Activated CD8-positive, alpha-beta memory T cell treated with anti-CD3 and anti-CD28 coated beads, Interleukin-2, amount 50 U/mL, for 48 hours (primary cell): ENCODE results near the gene ANGPT4.

Source experiments
- DNase-seq: peaks from one replicate; pipeline ENCODE4 v3.0.0-alpha.2; 2020

Gene ANGPT4, protein sequence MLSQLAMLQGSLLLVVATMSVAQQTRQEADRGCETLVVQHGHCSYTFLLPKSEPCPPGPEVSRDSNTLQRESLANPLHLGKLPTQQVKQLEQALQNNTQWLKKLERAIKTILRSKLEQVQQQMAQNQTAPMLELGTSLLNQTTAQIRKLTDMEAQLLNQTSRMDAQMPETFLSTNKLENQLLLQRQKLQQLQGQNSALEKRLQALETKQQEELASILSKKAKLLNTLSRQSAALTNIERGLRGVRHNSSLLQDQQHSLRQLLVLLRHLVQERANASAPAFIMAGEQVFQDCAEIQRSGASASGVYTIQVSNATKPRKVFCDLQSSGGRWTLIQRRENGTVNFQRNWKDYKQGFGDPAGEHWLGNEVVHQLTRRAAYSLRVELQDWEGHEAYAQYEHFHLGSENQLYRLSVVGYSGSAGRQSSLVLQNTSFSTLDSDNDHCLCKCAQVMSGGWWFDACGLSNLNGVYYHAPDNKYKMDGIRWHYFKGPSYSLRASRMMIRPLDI

DNA sequence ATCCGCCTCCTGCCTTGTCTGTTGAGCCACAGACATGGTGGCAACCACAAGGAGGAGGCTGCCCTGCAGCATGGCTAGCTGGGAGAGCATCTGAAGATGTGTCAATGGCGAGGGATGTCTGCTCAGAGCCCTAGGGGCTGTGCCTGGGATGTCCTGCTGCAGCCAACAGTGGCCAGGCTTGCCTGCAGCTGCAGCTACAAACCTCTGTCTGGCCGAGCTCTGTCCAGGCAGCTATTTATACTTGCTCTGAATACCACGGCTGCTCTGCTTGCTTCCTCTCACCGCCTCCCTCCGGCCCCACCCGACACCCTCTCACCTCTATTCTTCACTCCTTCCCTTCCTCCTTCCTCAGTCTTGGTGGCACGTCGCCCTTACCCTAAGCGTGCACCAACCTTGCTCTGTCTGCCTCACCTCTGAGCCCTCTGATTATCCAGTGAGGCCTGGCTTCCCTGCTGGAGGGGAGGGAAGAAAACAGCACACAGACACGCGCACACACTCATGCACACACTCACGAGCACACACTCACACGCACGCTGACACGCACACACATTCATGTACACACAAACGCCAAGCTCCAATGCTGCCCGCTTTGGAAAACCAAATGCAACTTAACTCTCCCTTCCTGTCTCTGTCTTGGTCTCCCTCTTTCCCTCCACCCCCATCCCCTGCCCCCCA lies at the start of gene ANGPT4:
ANGPT4 (minus strand) TSS at position 210 of the 675 bp plus-strand sequence; CDS start at position 90, 120 bp downstream.
- no peak for DNase-seq

DNA sequence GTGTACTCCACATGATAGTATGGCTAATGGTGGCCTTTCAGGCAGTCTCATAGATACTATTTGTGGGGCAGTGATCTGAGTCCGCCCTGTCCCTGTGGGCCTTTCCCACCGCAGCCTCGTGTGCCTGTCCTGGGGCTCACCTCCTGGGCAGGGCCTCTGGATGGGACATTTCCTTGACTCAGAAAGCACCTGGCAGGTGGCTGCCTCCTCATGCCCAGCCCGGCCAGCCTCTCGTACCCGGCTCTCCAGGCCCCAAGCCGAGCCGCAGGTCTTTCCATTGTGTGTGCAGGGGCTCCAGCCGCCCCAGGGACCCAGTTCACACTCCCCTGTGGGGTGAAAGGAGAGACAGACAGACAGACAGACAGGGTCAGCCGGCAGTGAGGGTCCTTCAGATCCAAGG lies 47.7 kb upstream of the ANGPT4 start:
- DNase-seq: no peak

DNA sequence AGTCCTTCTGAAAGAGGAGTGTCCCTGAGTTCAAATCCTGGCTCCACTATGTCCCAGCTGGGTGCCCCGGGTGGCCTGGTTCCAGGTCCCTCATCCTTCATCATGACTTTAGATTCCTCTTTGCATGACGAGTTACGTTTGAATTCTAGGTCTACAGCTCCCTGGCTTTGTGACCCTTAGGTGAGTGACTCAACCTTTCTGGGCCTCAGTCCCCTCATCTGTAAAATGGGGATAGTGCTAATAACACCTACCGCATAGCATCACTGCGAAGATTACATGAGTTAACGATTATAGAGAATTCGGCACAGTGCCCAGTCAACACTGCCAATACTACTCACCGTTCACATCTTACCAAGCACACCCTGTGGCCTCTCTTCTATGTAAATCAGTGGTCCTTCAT lies 46.5 kb upstream of the ANGPT4 start:
- no peak for DNase-seq

DNA sequence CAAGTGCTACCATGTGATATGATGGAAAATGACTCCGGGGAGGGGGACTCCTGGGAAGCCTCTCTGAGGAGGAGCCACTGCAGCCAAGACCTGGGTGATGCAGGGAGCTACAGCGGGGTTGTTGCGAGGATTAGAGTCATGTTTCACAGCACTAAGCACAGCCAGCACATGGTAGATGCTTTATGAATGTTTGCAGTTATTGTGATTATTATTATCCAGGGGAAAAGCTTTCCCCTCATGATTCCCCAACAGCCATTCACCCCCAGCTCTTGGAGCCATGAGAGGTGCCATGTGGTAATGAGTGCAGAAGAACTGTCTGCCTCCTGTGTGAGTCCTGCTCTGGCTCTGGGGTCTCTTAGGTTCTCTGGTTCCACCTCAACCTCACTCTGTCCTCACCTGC lies 46.1 kb upstream of the ANGPT4 start:
- no peak for DNase-seq

DNA sequence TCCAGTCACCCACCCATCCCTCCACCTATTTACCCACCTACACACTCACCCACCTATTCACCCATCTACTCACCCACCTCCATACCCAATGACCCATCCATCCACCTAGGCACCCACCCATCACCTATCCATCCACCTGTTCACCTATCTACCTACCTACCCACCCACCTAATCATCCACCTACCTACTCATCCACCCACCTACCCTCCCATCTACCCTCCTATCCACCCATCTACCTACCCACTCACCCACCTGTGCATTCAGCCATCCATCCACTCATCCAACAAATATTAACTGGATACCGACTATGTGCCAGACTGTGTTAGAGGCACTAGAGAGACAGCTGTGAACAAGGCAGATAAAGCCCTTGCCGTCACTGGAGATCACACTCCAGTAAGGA lies 45.6 kb upstream of the ANGPT4 start:
- no peak for DNase-seq

DNA sequence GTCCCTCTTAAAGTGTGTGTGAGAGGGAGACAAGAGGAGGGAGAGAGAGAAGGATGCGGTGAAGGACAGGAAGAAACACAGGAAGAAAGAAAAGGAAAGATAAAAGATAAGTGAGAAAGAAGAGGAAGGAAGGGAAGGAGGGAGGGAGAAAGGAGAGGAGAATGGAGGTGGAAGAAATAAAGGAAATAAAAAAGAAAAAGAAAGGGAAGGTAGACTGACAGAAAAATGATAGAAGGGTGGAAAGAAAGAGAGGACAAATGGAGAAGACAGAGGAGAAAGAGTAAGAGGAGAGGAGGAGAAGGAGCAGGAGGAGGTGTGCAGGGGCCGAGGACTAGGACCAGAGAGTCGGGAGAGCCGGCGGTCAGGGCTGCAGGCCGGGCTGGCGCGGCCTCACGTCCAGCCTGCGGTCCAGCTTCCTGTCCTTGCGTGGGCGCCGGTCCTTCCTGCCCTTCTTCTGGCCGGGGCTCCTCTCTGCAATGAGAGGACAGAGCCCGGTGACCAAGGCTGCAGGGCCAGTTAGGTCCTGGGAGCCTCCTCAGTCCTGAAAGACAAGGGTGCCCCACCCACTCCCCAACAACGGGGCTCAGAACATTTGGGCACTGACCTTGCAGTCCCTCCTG lies 44.0 kb upstream of the ANGPT4 start:
- DNase-seq: no peak

DNA sequence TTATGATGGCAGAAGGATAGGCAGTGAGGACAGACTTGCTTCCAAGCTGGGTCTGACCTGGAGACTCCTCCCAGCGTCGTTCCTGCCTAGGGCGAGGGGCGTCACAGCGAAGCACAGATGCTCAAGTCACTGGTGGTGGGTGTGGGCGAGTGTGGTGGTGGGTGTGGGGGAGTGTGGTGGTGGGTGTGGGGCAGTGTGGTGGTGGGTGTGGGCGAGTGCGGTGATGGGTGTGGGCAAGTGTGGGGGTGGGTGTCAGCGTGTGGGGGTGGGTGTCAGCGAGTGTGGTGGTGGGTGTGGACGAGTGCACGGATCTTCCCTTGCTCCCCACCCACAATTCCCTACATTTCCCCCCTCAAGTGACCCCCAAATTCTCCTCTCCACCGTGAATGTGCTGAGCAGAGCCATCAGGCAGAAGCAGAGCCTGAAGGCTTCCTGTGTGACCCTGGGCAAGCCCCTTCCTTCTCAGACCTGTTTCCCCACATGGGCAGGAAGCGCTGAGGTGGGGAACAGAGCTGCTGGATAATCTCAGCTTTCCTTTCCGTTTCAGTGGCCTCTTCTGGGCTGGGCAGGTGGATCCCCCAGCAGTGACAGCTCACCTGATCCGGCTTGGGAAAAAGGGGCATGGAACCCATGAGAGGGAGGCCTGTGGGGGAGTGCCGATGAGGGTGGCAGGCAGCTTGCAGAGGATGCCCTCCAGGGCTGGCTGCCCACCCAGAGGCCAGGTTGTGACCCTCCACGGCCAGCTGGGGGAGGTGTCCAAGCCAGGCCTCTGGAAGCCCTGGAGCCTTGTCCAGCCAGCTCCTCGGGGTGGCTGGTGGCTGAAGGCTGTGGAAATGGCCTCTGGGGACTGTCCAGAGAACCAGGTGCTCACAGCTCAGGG lies 43.0 kb upstream of the ANGPT4 start:
- DNase-seq: no peak

DNA sequence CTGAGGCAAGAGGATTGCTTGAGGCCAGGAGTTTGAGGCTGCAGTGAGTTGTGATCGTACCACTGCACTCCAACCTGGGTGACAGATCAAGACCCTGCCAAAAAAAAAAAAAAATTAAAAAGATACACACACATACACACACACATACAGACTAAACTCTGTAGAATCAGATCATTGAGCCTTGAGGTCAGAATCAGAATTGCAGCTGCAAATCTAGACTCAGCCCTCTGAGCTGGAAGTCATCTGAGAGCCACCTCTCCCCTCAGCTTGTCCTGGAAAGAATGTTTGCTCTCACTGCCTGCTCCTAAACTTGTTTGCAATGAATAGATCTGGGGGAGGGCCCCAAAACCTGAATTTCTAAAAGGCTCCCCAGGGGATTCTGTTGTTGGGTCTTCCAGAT lies 41.4 kb upstream of the ANGPT4 start:
- DNase-seq: no peak

DNA sequence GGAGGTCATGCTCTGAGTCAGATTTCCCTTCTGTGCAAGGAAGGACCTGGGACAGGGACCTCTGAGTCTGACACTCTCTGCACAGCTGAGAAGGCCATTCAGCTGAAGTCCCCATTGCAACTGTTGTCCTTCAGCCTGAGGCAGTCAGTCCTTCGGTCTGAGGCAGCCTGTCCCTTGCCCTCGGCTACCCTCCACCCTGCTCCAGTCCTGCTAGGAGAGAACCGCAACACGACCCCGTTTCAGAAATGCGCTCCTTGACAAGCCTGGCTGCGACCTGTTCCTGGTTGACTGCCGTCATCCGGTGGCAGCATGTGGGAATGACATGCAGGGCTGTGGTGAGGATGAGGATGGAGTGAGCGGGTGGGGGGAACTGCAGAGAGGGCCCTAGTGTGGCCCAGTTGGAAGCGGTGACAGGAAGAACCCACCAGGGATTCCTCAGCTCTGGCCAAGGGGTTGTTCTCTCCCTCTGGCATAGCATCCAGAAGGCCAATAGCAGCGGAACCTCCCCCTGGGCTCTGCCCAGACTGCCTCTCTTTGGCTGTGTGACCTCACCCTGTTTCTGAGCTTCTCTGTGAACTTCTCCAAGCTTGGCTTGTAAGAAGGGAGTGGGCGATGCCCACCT lies 40.3 kb upstream of the ANGPT4 start:
- DNase-seq: peak; percentile 87

DNA sequence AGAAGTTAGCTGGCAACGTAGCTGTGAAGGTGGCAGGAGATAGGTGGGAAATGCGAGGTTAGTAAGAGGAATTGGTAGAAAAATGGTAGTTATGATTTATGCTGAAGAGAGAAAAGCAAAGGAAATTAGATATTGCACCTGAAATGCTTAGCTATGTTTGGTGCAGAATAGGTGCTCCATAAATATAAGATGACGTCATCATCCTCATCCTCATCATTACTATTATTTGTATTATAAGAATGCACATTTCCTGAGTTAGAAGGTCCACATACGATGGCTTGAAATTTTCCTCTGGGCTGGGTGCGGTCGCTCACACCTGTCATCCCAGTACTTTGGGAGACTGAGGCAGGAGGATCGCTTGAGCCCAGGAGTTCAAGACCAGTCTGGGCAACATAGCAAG lies 39.5 kb upstream of the ANGPT4 start:
- DNase-seq: no peak

DNA sequence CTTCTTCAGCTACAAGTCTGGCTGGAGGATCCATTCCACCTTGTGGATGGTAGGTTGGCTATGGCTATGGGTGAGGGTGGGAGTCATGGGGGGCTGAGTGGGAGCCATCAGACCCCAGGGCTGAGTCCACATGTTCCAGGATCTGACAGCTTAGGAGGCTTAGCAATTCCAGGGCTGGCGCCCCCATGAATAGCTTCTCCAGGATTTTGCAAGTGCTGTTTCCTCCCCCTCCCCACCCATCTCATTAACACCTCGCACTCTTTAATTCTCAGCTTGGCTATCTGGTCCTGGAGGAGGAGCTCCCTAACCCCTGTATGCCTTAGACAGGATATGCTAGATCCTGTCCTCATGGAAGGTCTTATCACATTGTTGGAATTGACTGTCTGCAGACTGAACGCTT lies 39.0 kb upstream of the ANGPT4 start:
- DNase-seq: no peak

DNA sequence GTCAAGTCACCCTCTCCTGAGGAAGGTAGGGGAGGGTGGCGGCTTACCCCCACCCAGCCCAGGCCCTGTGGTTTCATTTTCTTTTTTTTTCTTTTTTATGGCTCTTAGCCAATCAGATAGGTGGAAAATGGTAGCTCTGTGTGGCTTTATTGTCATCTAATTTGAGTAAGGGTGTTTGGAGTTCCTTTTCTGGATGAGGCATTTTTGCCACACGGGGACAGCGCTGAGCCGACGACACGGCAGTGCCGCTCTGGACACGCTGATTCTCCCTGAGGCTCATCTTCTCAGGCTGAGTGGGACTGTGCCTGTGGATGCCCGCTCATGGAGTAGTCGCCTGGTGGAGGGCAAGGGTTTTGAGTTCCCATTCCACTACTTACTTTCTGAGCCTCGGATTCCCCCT lies 37.6 kb upstream of the ANGPT4 start:
- DNase-seq: no peak

DNA sequence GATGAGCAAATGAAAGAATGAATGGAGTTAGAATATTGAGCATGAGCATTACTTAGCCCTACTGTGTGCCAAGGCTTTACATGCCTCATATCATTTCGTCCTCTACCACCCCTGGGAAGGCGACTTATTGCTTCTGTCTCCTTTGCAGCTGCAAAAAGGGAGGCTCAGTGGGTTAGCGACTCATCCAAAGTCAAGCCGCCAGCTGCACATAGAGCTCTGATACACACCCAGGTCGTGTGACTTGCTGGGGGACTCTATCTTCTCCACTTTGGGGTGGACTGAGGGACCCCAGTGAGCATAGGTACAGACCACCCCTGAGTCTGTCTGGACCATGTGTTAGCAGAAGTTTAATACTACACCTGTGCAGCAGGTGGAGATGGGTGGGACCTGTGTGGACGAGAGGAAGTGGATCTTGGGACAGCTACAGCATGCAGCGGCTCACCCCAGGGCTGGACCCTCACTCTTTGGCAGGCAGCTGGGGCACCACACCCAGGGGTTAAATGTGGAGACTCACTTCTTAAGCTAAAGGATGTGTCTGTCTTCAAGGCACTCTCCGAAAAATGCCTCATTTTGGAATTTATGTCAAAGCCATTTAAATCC lies 36.2 kb upstream of the ANGPT4 start:
- DNase-seq: no peak

DNA sequence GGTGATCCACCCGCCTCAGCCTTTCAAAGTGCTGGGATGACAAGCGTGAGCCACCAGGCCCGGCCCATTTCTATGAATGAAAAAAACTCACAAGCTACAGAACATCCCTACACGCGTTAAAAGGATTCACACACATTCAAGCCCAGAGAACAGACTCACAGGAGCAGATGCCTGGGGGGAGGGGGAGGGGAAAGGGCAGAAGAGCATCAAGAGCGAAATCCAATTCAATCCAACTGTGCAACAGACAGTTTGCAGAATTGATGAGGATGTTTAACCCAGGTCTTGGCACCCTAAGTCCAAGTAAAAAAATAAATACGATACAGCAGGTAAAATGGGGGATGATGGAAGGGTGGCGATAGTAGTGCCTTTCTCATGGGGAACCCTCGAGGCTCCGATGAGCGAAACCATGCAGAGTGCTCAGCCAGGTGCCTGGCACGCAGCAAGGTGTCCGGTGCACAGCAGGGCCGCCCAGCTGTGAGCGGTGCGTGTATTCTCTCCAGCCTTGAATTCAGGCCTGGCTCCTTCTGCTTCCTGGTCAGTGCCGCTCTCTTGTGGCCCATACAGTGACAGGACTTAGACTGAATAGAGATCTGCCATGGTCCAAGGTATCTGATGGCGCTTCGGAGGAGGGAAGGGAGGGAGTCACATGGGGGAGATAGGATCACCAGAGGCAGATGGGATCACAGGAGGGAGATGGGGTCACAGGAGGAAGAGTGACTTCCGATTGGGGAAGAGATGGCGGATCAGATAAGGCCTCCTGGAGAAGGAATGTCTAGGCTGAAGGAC lies 35.4 kb upstream of the ANGPT4 start:
- no peak for DNase-seq

DNA sequence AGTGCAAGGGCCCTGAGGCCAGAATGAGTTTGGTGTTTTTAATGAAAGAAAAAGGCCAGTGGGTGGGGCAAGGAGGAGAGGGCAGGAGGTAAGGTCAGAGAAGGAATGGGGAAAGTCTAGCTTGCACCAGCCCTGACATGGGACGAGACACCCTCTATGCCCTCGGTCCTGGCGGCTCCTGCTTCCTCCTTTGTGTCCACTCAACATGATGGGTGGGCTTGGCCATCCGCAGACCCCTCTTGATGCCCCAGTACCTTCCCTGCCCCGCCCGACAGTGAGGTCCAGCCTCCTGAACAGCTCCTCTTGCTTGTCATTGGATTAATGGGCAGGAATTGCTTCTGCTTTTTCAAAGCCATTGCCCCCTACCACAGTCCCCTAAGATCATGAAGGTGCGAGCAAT lies 33.6 kb upstream of the ANGPT4 start:
- peak; percentile 22 for DNase-seq

DNA sequence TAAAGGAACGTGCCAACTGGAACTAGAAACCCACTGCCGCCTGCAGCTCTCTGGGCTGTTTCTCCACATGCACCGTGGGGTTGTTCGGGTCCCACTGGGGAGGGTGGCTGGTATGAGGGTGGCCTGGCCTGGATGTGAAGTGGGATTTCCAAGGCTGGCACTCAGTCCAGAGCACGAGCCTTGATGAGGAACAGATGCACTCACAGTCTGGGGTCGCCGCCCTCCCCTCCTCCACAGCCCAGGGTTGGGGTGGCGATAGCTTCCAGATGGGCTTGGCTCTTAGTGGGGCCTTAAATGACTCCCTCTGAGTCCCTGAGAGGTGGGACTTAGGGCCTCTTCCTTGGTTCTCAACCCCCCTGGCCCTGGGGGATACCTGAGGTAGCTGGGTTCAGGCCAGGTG lies 30.7 kb upstream of the ANGPT4 start:
- no peak for DNase-seq

DNA sequence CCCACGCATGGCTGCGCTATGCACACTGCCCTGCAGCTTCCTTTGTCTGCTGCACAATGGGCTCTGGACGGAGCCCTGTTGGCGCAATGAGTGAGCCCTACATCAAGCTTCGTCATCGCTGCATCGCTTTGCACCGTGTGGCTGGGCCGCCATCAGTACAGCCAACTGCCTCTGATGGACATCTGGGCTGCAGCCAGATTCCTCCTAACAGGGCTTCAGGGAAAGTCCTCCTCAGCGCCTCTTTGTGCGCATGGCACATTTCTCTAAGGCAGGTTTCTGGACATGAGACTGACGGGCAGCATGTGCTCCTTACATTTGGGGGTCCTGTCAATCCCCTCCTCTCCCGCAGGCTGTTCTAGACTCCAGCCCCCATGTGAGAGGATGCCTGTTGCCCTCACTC lies 29.7 kb upstream of the ANGPT4 start:
- DNase-seq: no peak

DNA sequence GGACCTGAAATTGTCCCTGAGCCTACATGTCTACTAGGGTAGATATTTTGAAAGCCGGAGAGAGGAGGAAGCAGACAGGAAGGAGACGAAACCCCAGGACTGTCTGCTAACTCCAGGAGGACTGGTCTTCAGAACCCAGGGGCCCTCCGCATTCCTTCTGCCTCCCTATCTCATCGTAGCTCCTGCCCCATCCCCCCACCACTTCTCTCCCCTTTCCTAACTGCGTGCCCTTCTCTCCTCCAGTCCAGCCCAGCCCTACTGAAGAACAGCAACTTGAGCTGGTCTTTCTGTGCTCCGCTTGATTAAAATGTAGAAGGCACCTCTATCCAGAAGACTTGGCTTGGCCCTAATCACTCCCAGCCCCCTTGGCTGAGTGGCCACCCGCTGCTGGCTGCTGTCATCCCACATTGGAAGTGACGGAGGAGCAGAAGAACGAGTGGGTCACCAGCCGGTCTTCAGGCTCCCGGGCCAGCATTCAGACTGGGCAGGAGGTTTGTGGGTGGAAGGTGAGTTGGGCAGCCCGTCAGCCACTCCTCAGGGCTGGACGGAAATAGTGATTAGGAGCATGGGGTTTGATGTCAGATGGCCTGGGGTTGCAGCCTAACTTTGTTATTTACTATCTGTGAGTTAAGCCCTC lies 28.8 kb upstream of the ANGPT4 start:
- DNase-seq: no peak

DNA sequence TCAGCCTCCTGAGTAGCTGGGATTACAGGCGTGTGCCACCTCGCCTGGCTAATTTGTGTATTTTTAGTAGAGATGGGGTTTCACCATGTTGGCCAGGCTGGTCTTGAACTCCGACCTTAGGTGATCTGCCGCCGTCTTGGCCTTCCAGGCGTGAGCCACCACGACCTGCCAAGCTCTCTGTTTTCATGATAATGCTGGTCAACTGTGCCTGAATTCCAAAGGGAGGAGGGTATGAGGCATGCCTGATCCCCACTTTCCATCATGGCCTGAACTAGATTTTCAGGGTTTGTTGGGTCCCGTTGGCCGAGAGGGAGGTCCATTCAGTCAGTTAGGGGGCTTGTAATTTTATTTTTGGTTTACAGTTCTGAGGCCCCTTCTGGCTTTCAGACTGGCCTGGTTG lies 28.0 kb upstream of the ANGPT4 start:
- no peak for DNase-seq

DNA sequence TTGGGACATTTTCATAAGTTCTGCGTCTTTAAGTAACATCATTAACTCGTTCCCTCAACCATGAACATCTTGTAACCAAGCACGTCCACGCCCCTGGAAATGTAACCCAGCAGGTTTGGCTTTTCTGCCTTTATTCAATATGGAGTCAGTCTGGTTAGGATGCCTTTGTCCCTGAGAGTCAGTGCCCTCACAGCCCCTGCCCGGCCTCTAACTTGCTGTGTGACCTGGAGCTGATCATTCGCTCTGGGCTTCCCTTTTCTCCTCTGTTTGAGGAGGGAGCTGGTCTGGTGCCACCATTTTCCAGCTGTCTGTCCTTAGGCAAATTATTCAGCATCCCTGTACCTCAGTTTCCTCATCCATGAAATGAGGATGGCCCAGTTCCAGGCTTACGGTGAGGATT lies 26.5 kb upstream of the ANGPT4 start:
- DNase-seq: peak; percentile 30

DNA sequence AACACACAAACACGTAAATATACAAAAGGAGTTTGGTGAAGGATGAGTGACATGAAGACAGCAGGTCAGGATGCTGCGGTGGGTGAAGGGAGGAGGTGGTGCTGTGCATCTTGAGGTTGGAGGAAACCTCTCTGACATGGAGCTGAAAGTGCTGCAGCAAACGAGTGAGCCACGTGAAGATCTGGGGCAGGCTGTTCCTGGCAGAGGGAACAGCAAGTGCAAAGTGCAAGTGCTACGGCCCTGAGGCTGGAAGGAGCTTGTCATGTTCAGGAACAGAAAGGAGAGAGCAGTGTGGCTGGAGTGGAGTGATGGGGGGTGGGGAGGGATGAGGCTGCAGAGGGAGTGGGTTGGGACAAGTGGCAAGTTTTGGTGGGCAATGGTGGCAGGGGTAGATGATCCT lies 24.8 kb upstream of the ANGPT4 start:
- peak; percentile 23 for DNase-seq
